Osteocyte (in vitro differentiated cells): ENCODE measurements around the gene TMEM235. TPM values are rescaled to one million over a fixed set of nuclear protein-coding genes. Genes with fewer than 3 reads are reported as not detected.
A peak's percentile ranks its signal among the peaks of the same experiment; 100 is the strongest.

ENCODE experiments used
- DNase-seq: peaks from one replicate; pipeline ENCODE4 v3.0.0; 2021; ENCODE audit warnings: mixed read lengths; ENCODE audit not compliant: unreplicated experiment; ENCODE audit errors: extremely low spot score
- H3K27ac Mint-ChIP-seq: one replicate; pipeline ENCODE4 v1.8.0; 2021; ENCODE audit warnings: mild to moderate bottlenecking, mixed read lengths; ENCODE audit not compliant: unreplicated experiment
- H3K27me3 Mint-ChIP-seq: one replicate; pipeline ENCODE4 v1.8.0; 2021; ENCODE audit warnings: mixed read lengths; ENCODE audit not compliant: unreplicated experiment
- H3K36me3 Mint-ChIP-seq: one replicate; pipeline ENCODE4 v1.8.0; 2021; ENCODE audit warnings: mixed read lengths; ENCODE audit not compliant: unreplicated experiment
- H3K4me1 Mint-ChIP-seq: one replicate; pipeline ENCODE4 v1.8.0; 2021; ENCODE audit warnings: mixed read lengths; ENCODE audit not compliant: unreplicated experiment
- H3K4me3 Mint-ChIP-seq: one replicate; pipeline ENCODE4 v1.8.0; 2021; ENCODE audit warnings: mild to moderate bottlenecking, moderate library complexity, mixed read lengths; ENCODE audit not compliant: unreplicated experiment
- H3K9me3 Mint-ChIP-seq: one replicate; pipeline ENCODE4 v1.8.0; 2021; ENCODE audit warnings: mixed read lengths; ENCODE audit not compliant: unreplicated experiment
- total RNA-seq: library from RNA; stranded (reverse); gene quantifications from 2 replicates; pipeline ENCODE4 v1.2.1, GENCODE V29; 2021
- TF ChIP-seq, protein P1 (sequence below): fragments of 200-600 bp; sonication (generic); IDR thresholded peaks from 2 replicates; pipeline ENCODE4 v1.5.0; 2021; ENCODE audit warnings: antibody characterized with exemption, mild to moderate bottlenecking, moderate library complexity

Gene TMEM235
- total RNA-seq, 1 donor from 2014 or later = not detected

DNA sequence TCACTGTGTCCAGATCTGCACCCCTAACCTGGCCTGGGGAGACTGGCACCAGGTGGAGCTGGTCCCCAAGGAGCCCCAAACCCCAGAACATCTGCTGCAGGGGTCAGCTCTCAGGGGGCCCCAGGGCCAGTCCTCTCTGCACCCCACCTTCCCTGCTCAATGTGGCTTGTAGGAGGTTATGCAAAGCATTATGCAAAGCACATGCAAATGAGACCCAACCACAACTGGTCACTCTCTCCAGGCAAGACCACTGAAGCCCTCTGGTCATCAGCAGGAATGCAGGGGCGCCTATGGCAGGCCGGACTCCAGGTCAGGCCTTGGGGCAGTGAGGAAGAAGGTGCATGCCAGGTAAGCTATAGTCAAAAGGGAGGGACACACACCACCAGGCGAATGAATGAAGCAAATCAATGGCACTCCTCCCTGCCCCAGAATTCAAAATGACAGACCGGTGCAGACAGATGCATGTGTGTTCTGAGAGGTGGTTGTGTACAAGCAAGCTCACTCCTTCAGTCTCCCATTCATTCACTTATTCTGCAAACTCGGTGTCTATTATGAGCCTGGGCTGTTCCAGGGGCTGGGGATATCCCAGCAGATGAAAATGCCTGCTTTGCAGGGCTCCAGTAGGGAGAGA lies 48.0 kb downstream of the TMEM235 start:
- H3K27me3 Mint-ChIP-seq = peaks cover 5% of the 10 kb centered on the region

DNA sequence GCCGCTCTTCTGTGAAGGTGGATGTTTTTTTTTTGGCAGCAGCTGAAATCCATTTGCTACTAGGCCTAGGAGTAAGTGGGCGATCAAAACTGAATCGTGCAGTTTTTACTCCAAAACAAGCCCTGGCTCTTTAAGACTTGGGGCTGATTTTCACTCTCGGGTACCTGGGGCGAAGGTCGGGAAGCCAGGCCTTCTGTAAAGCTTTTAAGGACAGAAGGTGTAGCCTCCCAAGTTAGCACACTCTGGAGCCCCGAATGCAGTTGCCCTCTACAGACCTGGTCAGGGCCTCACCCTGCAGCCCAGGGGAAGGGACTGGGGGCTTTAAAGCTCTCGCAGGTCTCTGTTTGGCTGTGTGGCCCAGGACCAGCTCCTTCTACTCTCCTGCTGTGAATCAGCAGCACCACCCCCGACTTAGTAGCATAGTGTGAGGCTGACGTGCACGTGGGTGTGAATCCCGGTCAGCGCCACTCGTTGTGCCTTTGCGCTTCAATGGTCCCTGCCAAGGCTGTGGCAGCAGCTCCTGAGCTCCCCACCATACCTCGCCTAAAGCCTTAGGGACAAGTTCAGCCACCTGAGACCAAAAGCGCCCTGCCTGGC lies 49.9 kb downstream of the TMEM235 start:
- Mint-ChIP-seq H3K9me3 (no peaks in the 10 kb centered on the region), H3K4me3 (no peak overlapping the region), H3K4me1 (no peaks in the 10 kb centered on the region), H3K36me3 (no peaks in the 10 kb centered on the region), H3K27ac (no peak overlapping the region), H3K27me3 (no peaks in the 10 kb centered on the region)
- TF ChIP-seq, protein P1, sequence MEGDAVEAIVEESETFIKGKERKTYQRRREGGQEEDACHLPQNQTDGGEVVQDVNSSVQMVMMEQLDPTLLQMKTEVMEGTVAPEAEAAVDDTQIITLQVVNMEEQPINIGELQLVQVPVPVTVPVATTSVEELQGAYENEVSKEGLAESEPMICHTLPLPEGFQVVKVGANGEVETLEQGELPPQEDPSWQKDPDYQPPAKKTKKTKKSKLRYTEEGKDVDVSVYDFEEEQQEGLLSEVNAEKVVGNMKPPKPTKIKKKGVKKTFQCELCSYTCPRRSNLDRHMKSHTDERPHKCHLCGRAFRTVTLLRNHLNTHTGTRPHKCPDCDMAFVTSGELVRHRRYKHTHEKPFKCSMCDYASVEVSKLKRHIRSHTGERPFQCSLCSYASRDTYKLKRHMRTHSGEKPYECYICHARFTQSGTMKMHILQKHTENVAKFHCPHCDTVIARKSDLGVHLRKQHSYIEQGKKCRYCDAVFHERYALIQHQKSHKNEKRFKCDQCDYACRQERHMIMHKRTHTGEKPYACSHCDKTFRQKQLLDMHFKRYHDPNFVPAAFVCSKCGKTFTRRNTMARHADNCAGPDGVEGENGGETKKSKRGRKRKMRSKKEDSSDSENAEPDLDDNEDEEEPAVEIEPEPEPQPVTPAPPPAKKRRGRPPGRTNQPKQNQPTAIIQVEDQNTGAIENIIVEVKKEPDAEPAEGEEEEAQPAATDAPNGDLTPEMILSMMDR = no peak
- DNase-seq = no peak

More for the DNA sequence above, 48.0 kb downstream of the TMEM235 start:
- Mint-ChIP-seq H3K36me3 (no peaks in the 10 kb centered on the region), H3K4me1 (no peaks in the 10 kb centered on the region), H3K9me3 (no peaks in the 10 kb centered on the region), H3K4me3 (no peak overlapping the region), H3K27ac (no peak overlapping the region)
- TF ChIP-seq, protein P1 = no peak
- DNase-seq = no peak

DNA sequence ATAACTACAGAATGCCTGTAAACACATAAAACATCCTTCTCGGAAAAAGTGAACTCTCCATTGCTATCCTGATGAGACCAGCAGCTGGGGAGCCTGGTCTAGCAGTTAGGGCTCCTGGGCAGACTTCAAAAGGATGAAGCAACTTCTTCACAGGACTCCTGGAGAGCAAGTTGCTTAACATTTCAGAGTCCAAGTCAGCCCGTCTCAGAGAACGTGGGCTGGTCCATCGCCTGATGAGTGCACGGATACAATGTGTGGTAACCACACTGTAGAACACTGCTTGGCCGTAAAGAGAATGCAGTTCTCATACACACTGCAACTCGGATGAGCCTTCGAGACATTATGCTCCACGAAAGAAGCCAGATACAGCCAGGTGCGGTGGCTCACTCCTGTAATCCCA lies 52.7 kb downstream of the TMEM235 start:
- no peaks in the 10 kb centered on the region for H3K9me3 Mint-ChIP-seq
- no peaks in the 10 kb centered on the region for H3K36me3 Mint-ChIP-seq
- TF ChIP-seq, protein P1 = no peak
- no peaks in the 10 kb centered on the region for H3K4me1 Mint-ChIP-seq
- no peak overlapping the region for H3K4me3 Mint-ChIP-seq
- no peaks in the 10 kb centered on the region for H3K27me3 Mint-ChIP-seq
- DNase-seq = no peak
- no peak overlapping the region for H3K27ac Mint-ChIP-seq

DNA sequence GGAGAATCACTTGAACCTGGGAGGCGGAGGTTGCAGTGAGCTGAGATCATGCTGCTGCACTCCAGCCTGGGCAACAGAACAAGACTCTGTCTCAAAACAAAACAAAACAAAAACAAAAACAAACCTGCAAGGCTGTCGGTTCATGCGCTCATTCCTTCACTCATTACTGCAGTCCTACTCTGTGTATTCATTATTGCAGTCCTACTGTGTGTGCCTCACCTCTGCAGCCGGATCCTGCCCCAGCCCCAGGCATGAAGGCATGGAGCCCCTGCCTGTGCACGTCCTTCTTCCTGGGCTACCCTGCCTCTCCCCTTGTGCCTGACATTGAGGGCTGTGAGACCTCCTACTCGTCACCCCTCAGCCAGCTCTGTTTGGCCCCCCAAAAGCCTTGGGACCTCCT lies 57.6 kb downstream of the TMEM235 start:
- Mint-ChIP-seq H3K27ac (no peak overlapping the region), H3K27me3 (no peaks in the 10 kb centered on the region), H3K9me3 (no peaks in the 10 kb centered on the region), H3K4me3 (no peak overlapping the region), H3K36me3 (no peaks in the 10 kb centered on the region), H3K4me1 (no peaks in the 10 kb centered on the region)
- TF ChIP-seq, protein P1 = no peak
- no peak for DNase-seq

DNA sequence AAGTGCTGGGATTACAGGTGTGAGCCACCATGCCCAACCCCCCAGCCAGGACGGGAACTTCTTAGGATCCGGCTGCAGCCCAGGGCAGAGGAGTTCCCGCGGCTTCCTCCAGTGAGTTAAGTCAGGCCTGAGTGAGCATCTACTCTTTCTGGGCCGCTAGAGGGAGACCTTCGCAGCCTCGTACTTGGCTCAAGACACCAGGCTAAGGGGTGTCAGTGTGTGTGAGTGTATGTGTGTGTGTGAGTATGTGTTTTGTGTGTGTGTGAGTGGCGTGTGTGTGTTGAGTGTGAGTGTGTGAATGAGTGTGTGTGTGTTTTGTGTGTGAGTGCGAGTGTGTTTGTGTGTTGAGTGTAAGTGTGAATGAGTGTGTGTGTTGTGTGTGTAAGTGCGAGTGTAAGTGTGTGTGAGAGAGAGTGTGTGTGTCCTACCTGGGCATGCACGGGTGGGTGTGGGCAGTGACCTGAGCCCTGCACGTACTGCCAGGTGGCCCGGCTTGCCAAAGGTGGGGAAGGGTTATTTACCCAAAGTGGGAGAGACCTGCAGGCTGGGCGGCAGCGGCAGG lies 58.5 kb downstream of the TMEM235 start:
- H3K4me3 Mint-ChIP-seq = no peak overlapping the region
- no peak for DNase-seq

More for the DNA sequence above, 58.5 kb downstream of the TMEM235 start:
- no peak overlapping the region for H3K27ac Mint-ChIP-seq
- no peaks in the 10 kb centered on the region for H3K27me3 Mint-ChIP-seq
- H3K36me3 Mint-ChIP-seq = no peaks in the 10 kb centered on the region
- TF ChIP-seq, protein P1 = peak; percentile 85
- no peaks in the 10 kb centered on the region for H3K9me3 Mint-ChIP-seq
- H3K4me1 Mint-ChIP-seq = no peaks in the 10 kb centered on the region
